LNCaP clone FGC (cell line): ENCODE measurements around the gene HES7.
"Not testable (repeated sequence)": the region's sequence is repeated elsewhere in the genome, so short reads cannot be mapped to it uniquely, and the experiment has no call there.

Experiments
- DNase-seq: peaks from one replicate; pipeline ENCODE4 v3.0.0-alpha.2; 2011; ENCODE audit warnings: low read depth
- H3K4me3 ChIP-seq: 2 replicates; pipeline ENCODE4 v1.5.1; 2011; ENCODE audit warnings: mild to moderate bottlenecking, low read depth, low read length, control low read depth
- CTCF ChIP-seq: IDR thresholded peaks from 2 replicates; pipeline ENCODE4 v1.5.1; 2012; ENCODE audit warnings: mild to moderate bottlenecking; ENCODE audit not compliant: control insufficient read depth, insufficient read depth; ENCODE audit errors: extremely low read depth

Gene HES7

GRCh38 chr17:8081876-8082275 is 42.0 kb downstream of the HES7 start:
- no peak for DNase-seq
- no peak for TF ChIP-seq CTCF
- no peak overlapping the region for H3K4me3 ChIP-seq

- H3K4me3 ChIP-seq: no peak overlapping the region
- TF ChIP-seq CTCF: no peak
- DNase-seq: no peak
Observed at GRCh38 chr17:8080799-8081219, 43.1 kb downstream of the HES7 start.

GRCh38 chr17:8080208-8080798 is 43.6 kb downstream of the HES7 start:
- no peak overlapping the region for H3K4me3 ChIP-seq
- DNase-seq: no peak
- no peak for TF ChIP-seq CTCF

GRCh38 chr17:8079291-8080207 is 44.4 kb downstream of the HES7 start:
- peak overlapping the region; percentile 37 for H3K4me3 ChIP-seq
- no peak for DNase-seq
- peak; percentile 76 for TF ChIP-seq CTCF

- H3K4me3 ChIP-seq, DNase-seq: not testable (repeated sequence)
Observed at GRCh38 chr17:8077939-8078338, 46.0 kb downstream of the HES7 start.

- no peak for DNase-seq
- TF ChIP-seq CTCF: no peak
- H3K4me3 ChIP-seq: no peak overlapping the region
Observed at GRCh38 chr17:8076502-8077266, 47.2 kb downstream of the HES7 start.
